ENCODE results near the gene DUSP9. TPM values are rescaled to one million over a fixed set of nuclear protein-coding genes. Genes with fewer than 3 reads are reported as not detected.
"Not testable (repeated sequence)": the region's sequence is repeated elsewhere in the genome, so short reads cannot be mapped to it uniquely, and the experiment has no call there.

Gene DUSP9
- total and polyA plus RNA-seq, 3 donors from 2014 or later: 2.5 to 10.2 (median 6.2) TPM

GRCh38 chrX:153672531-153673427, 25.8 kb downstream of the DUSP9 start:
- no peak overlapping the region for H3K27ac ChIP-seq
- no peaks in the 10 kb centered on the region for H3K4me1 ChIP-seq
- DNase-seq: peak; percentile 85
- 32 to 44% methylated on average over 4 to 37 of the region's 53 CpGs for WGBS, 2 donors
- H3K9me3 ChIP-seq: no peaks in the 10 kb centered on the region
- no peak overlapping the region for H3K4me3 ChIP-seq
- intact Hi-C loops (cut with DNase I; ENCODE audit: low total_unique reads): no loop called here
- H3K27me3 ChIP-seq: no peaks in the 10 kb centered on the region
- no peaks in the 10 kb centered on the region for H3K36me3 ChIP-seq (ENCODE audit: low read depth, missing control alignments)
- TF ChIP-seq POLR2A (IDR thresholded peaks at IDR 0.05): no peak
- no peak for TF ChIP-seq CTCF (IDR thresholded peaks at IDR 0.05)

GRCh38 chrX:153673428-153674218, 26.6 kb downstream of the DUSP9 start, which contains the start of gene PNCK:
Gene PNCK (minus strand): TSS chrX:153673813. CDS start chrX:153673076, 737 bp downstream.
- no peaks in the 10 kb centered on the region for H3K27me3 ChIP-seq
- TF ChIP-seq POLR2A (IDR thresholded peaks at IDR 0.05): no peak
- H3K36me3 ChIP-seq (ENCODE audit: low read depth, missing control alignments): no peaks in the 10 kb centered on the region
- H3K4me3 ChIP-seq: no peak within 1 kb of the TSS
- intact Hi-C loops (cut with DNase I; ENCODE audit: low total_unique reads): no loop called here
- 53% methylated on average over 3 of the region's 98 CpGs; no CpG with 5 or more reads in 1 of the 2 donors for WGBS, 2 donors
- no peaks in the 10 kb centered on the region for H3K9me3 ChIP-seq
- no peak within 1 kb of the TSS for H3K27ac ChIP-seq
- DNase-seq: no peak
- no peaks in the 10 kb centered on the region for H3K4me1 ChIP-seq

GRCh38 chrX:153674219-153674851, 27.3 kb downstream of the DUSP9 start:
- WGBS, 2 donors: 57 to 72% methylated on average over 18 to 26 of the region's 27 CpGs
- Histone ChIP-seq H3K4me1 (no peaks in the 10 kb centered on the region), H3K4me3 (no peak overlapping the region), H3K36me3 (ENCODE audit: low read depth, missing control alignments) (no peaks in the 10 kb centered on the region), H3K9me3 (no peaks in the 10 kb centered on the region), H3K27ac (no peak overlapping the region), H3K27me3 (no peaks in the 10 kb centered on the region)
- DNase-seq: no peak
- TF ChIP-seq POLR2A (IDR thresholded peaks at IDR 0.05) (no peak), CTCF (IDR thresholded peaks at IDR 0.05) (no peak)
- intact Hi-C loops (cut with DNase I; ENCODE audit: low total_unique reads): no loop called here

- no peak for DNase-seq
- 74 to 79% methylated on average over 8 to 12 of the region's 12 CpGs for WGBS, 2 donors
Observed at GRCh38 chrX:153681175-153681574, 34.2 kb downstream of the DUSP9 start.

GRCh38 chrX:153683486-153683885, 36.5 kb downstream of the DUSP9 start:
- H3K27me3 ChIP-seq; H3K36me3 ChIP-seq (ENCODE audit: low read depth, missing control alignments); H3K9me3 ChIP-seq; DNase-seq; H3K27ac ChIP-seq; intact Hi-C loops (cut with DNase I; ENCODE audit: low total_unique reads); H3K4me3 ChIP-seq; H3K4me1 ChIP-seq: not testable (repeated sequence)
- 97 to 100% methylated on average over 3 to 8 of the region's 8 CpGs for WGBS, 2 donors

More at GRCh38 chrX:153681175-153681574, 34.2 kb downstream of the DUSP9 start:
- Histone ChIP-seq H3K9me3 (no peaks in the 10 kb centered on the region), H3K27me3 (no peaks in the 10 kb centered on the region), H3K36me3 (ENCODE audit: low read depth, missing control alignments) (no peaks in the 10 kb centered on the region), H3K4me1 (no peaks in the 10 kb centered on the region), H3K27ac (no peak overlapping the region), H3K4me3 (no peak overlapping the region)
- intact Hi-C loops (cut with DNase I; ENCODE audit: low total_unique reads): no loop called here
- no peak for TF ChIP-seq CTCF (IDR thresholded peaks at IDR 0.05)
- no peak for TF ChIP-seq POLR2A (IDR thresholded peaks at IDR 0.05)

Measured in testis (tissue), 3 donors.